ENCODE data around the gene WDFY4. TPM values are rescaled to one million over a fixed set of nuclear protein-coding genes. Genes with fewer than 3 reads are reported as not detected.

Gene WDFY4
- total RNA-seq, 3 donors from 2014 or later = 0.53 to 3.9 (median 0.89) TPM

GRCh38 chr10:48834189-48834965 lies 149.7 kb downstream of the WDFY4 start:
- no peaks in the 10 kb centered on the region for H3K27me3 Mint-ChIP-seq (ENCODE audit: low read depth)
- H3K36me3 Mint-ChIP-seq (ENCODE audit: insufficient read depth) = no peaks in the 10 kb centered on the region
- H3K9me3 Mint-ChIP-seq = no peaks in the 10 kb centered on the region
- DNase-seq (no peak), ATAC-seq (no peak)
- no peak overlapping the region for H3K4me3 Mint-ChIP-seq
- no peaks in the 10 kb centered on the region for H3K4me1 Mint-ChIP-seq (ENCODE audit: low read depth)

- no peaks in the 10 kb centered on the region for H3K4me1 Mint-ChIP-seq (ENCODE audit: low read depth)
- DNase-seq (no peak), ATAC-seq (no peak)
- H3K36me3 Mint-ChIP-seq (ENCODE audit: insufficient read depth) = no peaks in the 10 kb centered on the region
- no peaks in the 10 kb centered on the region for H3K9me3 Mint-ChIP-seq
- no peaks in the 10 kb centered on the region for H3K27me3 Mint-ChIP-seq (ENCODE audit: low read depth)
- no peak overlapping the region for H3K4me3 Mint-ChIP-seq
Measured at GRCh38 chr10:48835781-48836180, 151.1 kb downstream of the WDFY4 start.

- no peak for ATAC-seq
- Mint-ChIP-seq H3K9me3 (no peaks in the 10 kb centered on the region), H3K36me3 (ENCODE audit: insufficient read depth) (no peaks in the 10 kb centered on the region), H3K4me1 (ENCODE audit: low read depth) (no peaks in the 10 kb centered on the region), H3K27me3 (ENCODE audit: low read depth) (no peaks in the 10 kb centered on the region), H3K4me3 (no peak overlapping the region)
- no peak for DNase-seq
Measured at GRCh38 chr10:48836605-48837004, 151.9 kb downstream of the WDFY4 start.

GRCh38 chr10:48838834-48839233 lies 154.2 kb downstream of the WDFY4 start:
- H3K27me3 Mint-ChIP-seq (ENCODE audit: low read depth) = no peaks in the 10 kb centered on the region
- H3K4me1 Mint-ChIP-seq (ENCODE audit: low read depth) = no peaks in the 10 kb centered on the region
- no peak overlapping the region for H3K4me3 Mint-ChIP-seq
- no peak for ATAC-seq
- H3K36me3 Mint-ChIP-seq (ENCODE audit: insufficient read depth) = no peaks in the 10 kb centered on the region
- no peak for DNase-seq
- no peaks in the 10 kb centered on the region for H3K9me3 Mint-ChIP-seq

GRCh38 chr10:48839809-48840679 lies 155.4 kb downstream of the WDFY4 start:
- H3K27me3 Mint-ChIP-seq (ENCODE audit: low read depth) = no peaks in the 10 kb centered on the region
- ATAC-seq (no peak), DNase-seq (no peak)
- H3K9me3 Mint-ChIP-seq = no peaks in the 10 kb centered on the region
- no peak overlapping the region for H3K4me3 Mint-ChIP-seq
- H3K36me3 Mint-ChIP-seq (ENCODE audit: insufficient read depth) = no peaks in the 10 kb centered on the region
- H3K4me1 Mint-ChIP-seq (ENCODE audit: low read depth) = no peaks in the 10 kb centered on the region

- Mint-ChIP-seq H3K36me3 (ENCODE audit: insufficient read depth) (no peaks in the 10 kb centered on the region), H3K9me3 (no peaks in the 10 kb centered on the region), H3K27me3 (ENCODE audit: low read depth) (no peaks in the 10 kb centered on the region), H3K4me3 (no peak overlapping the region), H3K4me1 (ENCODE audit: low read depth) (no peaks in the 10 kb centered on the region)
- ATAC-seq (no peak), DNase-seq (no peak)
Measured at GRCh38 chr10:48842231-48842630, 157.6 kb downstream of the WDFY4 start.

- H3K4me3 Mint-ChIP-seq = no peak overlapping the region
- no peaks in the 10 kb centered on the region for H3K27me3 Mint-ChIP-seq (ENCODE audit: low read depth)
- DNase-seq (no peak), ATAC-seq (no peak)
- H3K4me1 Mint-ChIP-seq (ENCODE audit: low read depth) = no peaks in the 10 kb centered on the region
- H3K36me3 Mint-ChIP-seq (ENCODE audit: insufficient read depth) = no peaks in the 10 kb centered on the region
- no peaks in the 10 kb centered on the region for H3K9me3 Mint-ChIP-seq
Measured at GRCh38 chr10:48843198-48843597, 158.5 kb downstream of the WDFY4 start.

- Mint-ChIP-seq H3K4me3 (no peak overlapping the region), H3K4me1 (ENCODE audit: low read depth) (no peaks in the 10 kb centered on the region), H3K9me3 (no peaks in the 10 kb centered on the region), H3K27me3 (ENCODE audit: low read depth) (no peaks in the 10 kb centered on the region), H3K36me3 (ENCODE audit: insufficient read depth) (no peaks in the 10 kb centered on the region)
- no peak for DNase-seq
- no peak for ATAC-seq
Measured at GRCh38 chr10:48844616-48845015, 159.9 kb downstream of the WDFY4 start.

GRCh38 chr10:48845512-48845911 lies 160.8 kb downstream of the WDFY4 start:
- no peak for ATAC-seq
- Mint-ChIP-seq H3K4me1 (ENCODE audit: low read depth) (no peaks in the 10 kb centered on the region), H3K9me3 (no peaks in the 10 kb centered on the region), H3K27me3 (ENCODE audit: low read depth) (no peaks in the 10 kb centered on the region), H3K4me3 (no peak overlapping the region), H3K36me3 (ENCODE audit: insufficient read depth) (no peaks in the 10 kb centered on the region)
- no peak for DNase-seq

- no peak for ATAC-seq
- Mint-ChIP-seq H3K27me3 (ENCODE audit: low read depth) (peaks cover 2% of the 10 kb centered on the region), H3K9me3 (no peaks in the 10 kb centered on the region), H3K4me3 (no peak overlapping the region), H3K36me3 (ENCODE audit: insufficient read depth) (no peaks in the 10 kb centered on the region), H3K4me1 (ENCODE audit: low read depth) (no peaks in the 10 kb centered on the region)
- no peak for DNase-seq
Measured at GRCh38 chr10:48847691-48848090, 163.0 kb downstream of the WDFY4 start.

- Mint-ChIP-seq H3K36me3 (ENCODE audit: insufficient read depth) (no peaks in the 10 kb centered on the region), H3K27me3 (ENCODE audit: low read depth) (peaks cover 10% of the 10 kb centered on the region), H3K4me1 (ENCODE audit: low read depth) (no peaks in the 10 kb centered on the region), H3K4me3 (no peak overlapping the region), H3K9me3 (no peaks in the 10 kb centered on the region)
- no peak for ATAC-seq
- DNase-seq = no peak
Measured at GRCh38 chr10:48856855-48857254, 172.2 kb downstream of the WDFY4 start.

GRCh38 chr10:48872234-48872633 lies 187.6 kb downstream of the WDFY4 start:
- no peak for ATAC-seq
- Mint-ChIP-seq H3K4me1 (ENCODE audit: low read depth) (no peaks in the 10 kb centered on the region), H3K36me3 (ENCODE audit: insufficient read depth) (no peaks in the 10 kb centered on the region), H3K9me3 (no peaks in the 10 kb centered on the region), H3K27me3 (ENCODE audit: low read depth) (peaks cover 8% of the 10 kb centered on the region), H3K4me3 (no peak overlapping the region)
- no peak for DNase-seq

- Mint-ChIP-seq H3K4me3 (no peak overlapping the region), H3K36me3 (ENCODE audit: insufficient read depth) (no peaks in the 10 kb centered on the region), H3K4me1 (ENCODE audit: low read depth) (no peaks in the 10 kb centered on the region), H3K9me3 (no peaks in the 10 kb centered on the region), H3K27me3 (ENCODE audit: low read depth) (peaks cover 3% of the 10 kb centered on the region)
- no peak for ATAC-seq
- no peak for DNase-seq
Measured at GRCh38 chr10:48878091-48878490, 193.4 kb downstream of the WDFY4 start.

GRCh38 chr10:48879451-48879850 lies 194.8 kb downstream of the WDFY4 start:
- H3K27me3 Mint-ChIP-seq (ENCODE audit: low read depth) = no peaks in the 10 kb centered on the region
- H3K4me1 Mint-ChIP-seq (ENCODE audit: low read depth) = no peaks in the 10 kb centered on the region
- no peak for DNase-seq

More at GRCh38 chr10:48879451-48879850, 194.8 kb downstream of the WDFY4 start:
- ATAC-seq = no peak
- H3K9me3 Mint-ChIP-seq = no peaks in the 10 kb centered on the region
- H3K36me3 Mint-ChIP-seq (ENCODE audit: insufficient read depth) = no peaks in the 10 kb centered on the region
- no peak overlapping the region for H3K4me3 Mint-ChIP-seq

Measured in activated T-cell treated with anti-CD3 and anti-CD28 coated beads, Interleukin-2, amount 50 U/mL, for 4 hours (primary cell).